ENCODE results near the gene EIF5B. TPM values are rescaled to one million over a fixed set of nuclear protein-coding genes. Genes with fewer than 3 reads are reported as not detected.
"Not testable (repeated sequence)": the region's sequence is repeated elsewhere in the genome, so short reads cannot be mapped to it uniquely, and the experiment has no call there.

EIF5B gene
- polyA plus RNA-seq, 2 donors = 25.9 to 27.2 TPM

- no peaks in the 10 kb centered on the region for H3K27me3 ChIP-seq (ENCODE audit: control insufficient read depth in 1 of 2, insufficient read depth in 2 of 2, low read length in 2 of 2)
- no peaks in the 10 kb centered on the region for H3K9me3 ChIP-seq (ENCODE audit: control insufficient read depth in 2 of 2, insufficient read depth in 1 of 2, low read depth in 1 of 2, low read length in 1 of 2)
- H3K36me3 ChIP-seq (ENCODE audit: control insufficient read depth in 2 of 2, insufficient read depth in 2 of 2, low read length in 1 of 2) = peaks cover 3 to 6% of the 10 kb centered on the region in 2 donors
- no peak overlapping the region for H3K27ac ChIP-seq (ENCODE audit: low read depth in 2 of 2, low read length in 1 of 2)
- H3K4me1 ChIP-seq (ENCODE audit: control insufficient read depth in 2 of 2, insufficient read depth in 2 of 2, low read length in 1 of 2) = no peaks in the 10 kb centered on the region
- WGBS, 2 donors = 66 to 67% methylated on average over 2 of the region's 2 CpGs
- H3K4me3 ChIP-seq (ENCODE audit: low read depth in 1 of 2, low read length in 2 of 2) = no peak overlapping the region
Measured at GRCh38 chr2:99365661-99366060, 28.5 kb downstream of the EIF5B start.

- H3K4me1 ChIP-seq (ENCODE audit: control insufficient read depth in 2 of 2, insufficient read depth in 2 of 2, low read length in 1 of 2); H3K4me3 ChIP-seq (ENCODE audit: low read depth in 1 of 2, low read length in 2 of 2); H3K27ac ChIP-seq (ENCODE audit: low read depth in 2 of 2, low read length in 1 of 2); H3K36me3 ChIP-seq (ENCODE audit: control insufficient read depth in 2 of 2, insufficient read depth in 2 of 2, low read length in 1 of 2); H3K27me3 ChIP-seq (ENCODE audit: control insufficient read depth in 1 of 2, insufficient read depth in 2 of 2, low read length in 2 of 2); H3K9me3 ChIP-seq (ENCODE audit: control insufficient read depth in 2 of 2, insufficient read depth in 1 of 2, low read depth in 1 of 2, low read length in 1 of 2): not testable (repeated sequence)
- WGBS, 2 donors = 96 to 98% methylated on average over 5 of the region's 5 CpGs
Measured at GRCh38 chr2:99368854-99369253, 31.7 kb downstream of the EIF5B start.

- Histone ChIP-seq H3K4me1 (ENCODE audit: control insufficient read depth in 2 of 2, insufficient read depth in 2 of 2, low read length in 1 of 2) (no peaks in the 10 kb centered on the region), H3K4me3 (ENCODE audit: low read depth in 1 of 2, low read length in 2 of 2) (no peak overlapping the region), H3K36me3 (ENCODE audit: control insufficient read depth in 2 of 2, insufficient read depth in 2 of 2, low read length in 1 of 2) (peaks cover 2 to 8% of the 10 kb centered on the region in 2 donors), H3K27me3 (ENCODE audit: control insufficient read depth in 1 of 2, insufficient read depth in 2 of 2, low read length in 2 of 2) (no peaks in the 10 kb centered on the region), H3K27ac (ENCODE audit: low read depth in 2 of 2, low read length in 1 of 2) (no peak overlapping the region), H3K9me3 (ENCODE audit: control insufficient read depth in 2 of 2, insufficient read depth in 1 of 2, low read depth in 1 of 2, low read length in 1 of 2) (peaks cover 0 to 2% of the 10 kb centered on the region in 2 donors)
- 96 to 97% methylated on average over 4 of the region's 4 CpGs for WGBS, 2 donors
Measured at GRCh38 chr2:99373144-99373543, 36.0 kb downstream of the EIF5B start.

- Histone ChIP-seq H3K27ac (ENCODE audit: low read depth in 2 of 2, low read length in 1 of 2) (no peak overlapping the region), H3K4me3 (ENCODE audit: low read depth in 1 of 2, low read length in 2 of 2) (no peak overlapping the region), H3K27me3 (ENCODE audit: control insufficient read depth in 1 of 2, insufficient read depth in 2 of 2, low read length in 2 of 2) (no peaks in the 10 kb centered on the region), H3K36me3 (ENCODE audit: control insufficient read depth in 2 of 2, insufficient read depth in 2 of 2, low read length in 1 of 2) (peaks cover 2 to 8% of the 10 kb centered on the region in 2 donors), H3K9me3 (ENCODE audit: control insufficient read depth in 2 of 2, insufficient read depth in 1 of 2, low read depth in 1 of 2, low read length in 1 of 2) (peaks cover 0 to 2% of the 10 kb centered on the region in 2 donors), H3K4me1 (ENCODE audit: control insufficient read depth in 2 of 2, insufficient read depth in 2 of 2, low read length in 1 of 2) (no peaks in the 10 kb centered on the region)
Measured at GRCh38 chr2:99374747-99375146, 37.6 kb downstream of the EIF5B start.

GRCh38 chr2:99376254-99376864, 39.2 kb downstream of the EIF5B start:
- WGBS, 2 donors = 85 to 91% methylated on average over 7 of the region's 7 CpGs
- Histone ChIP-seq H3K36me3 (ENCODE audit: control insufficient read depth in 2 of 2, insufficient read depth in 2 of 2, low read length in 1 of 2) (peaks cover 2 to 8% of the 10 kb centered on the region in 2 donors), H3K4me1 (ENCODE audit: control insufficient read depth in 2 of 2, insufficient read depth in 2 of 2, low read length in 1 of 2) (no peaks in the 10 kb centered on the region)

GRCh38 chr2:99377879-99378278, 40.7 kb downstream of the EIF5B start:
- Histone ChIP-seq H3K27me3 (ENCODE audit: control insufficient read depth in 1 of 2, insufficient read depth in 2 of 2, low read length in 2 of 2) (no peaks in the 10 kb centered on the region), H3K9me3 (ENCODE audit: control insufficient read depth in 2 of 2, insufficient read depth in 1 of 2, low read depth in 1 of 2, low read length in 1 of 2) (peaks cover 0 to 2% of the 10 kb centered on the region in 2 donors), H3K27ac (ENCODE audit: low read depth in 2 of 2, low read length in 1 of 2) (no peak overlapping the region), H3K36me3 (ENCODE audit: control insufficient read depth in 2 of 2, insufficient read depth in 2 of 2, low read length in 1 of 2) (peaks cover 2 to 8% of the 10 kb centered on the region in 2 donors), H3K4me3 (ENCODE audit: low read depth in 1 of 2, low read length in 2 of 2) (no peak overlapping the region), H3K4me1 (ENCODE audit: control insufficient read depth in 2 of 2, insufficient read depth in 2 of 2, low read length in 1 of 2) (no peaks in the 10 kb centered on the region)
- WGBS, 2 donors = 91 to 94% methylated on average over 1 of the region's 1 CpG

More at GRCh38 chr2:99376254-99376864, 39.2 kb downstream of the EIF5B start:
- Histone ChIP-seq H3K27me3 (ENCODE audit: control insufficient read depth in 1 of 2, insufficient read depth in 2 of 2, low read length in 2 of 2) (no peaks in the 10 kb centered on the region), H3K9me3 (ENCODE audit: control insufficient read depth in 2 of 2, insufficient read depth in 1 of 2, low read depth in 1 of 2, low read length in 1 of 2) (peaks cover 0 to 2% of the 10 kb centered on the region in 2 donors), H3K4me3 (ENCODE audit: low read depth in 1 of 2, low read length in 2 of 2) (no peak overlapping the region), H3K27ac (ENCODE audit: low read depth in 2 of 2, low read length in 1 of 2) (no peak overlapping the region)

GRCh38 chr2:99380376-99381010, 43.3 kb downstream of the EIF5B start:
- Histone ChIP-seq H3K4me3 (ENCODE audit: low read depth in 1 of 2, low read length in 2 of 2) (no peak overlapping the region), H3K36me3 (ENCODE audit: control insufficient read depth in 2 of 2, insufficient read depth in 2 of 2, low read length in 1 of 2) (peaks cover 0 to 8% of the 10 kb centered on the region in 2 donors), H3K4me1 (ENCODE audit: control insufficient read depth in 2 of 2, insufficient read depth in 2 of 2, low read length in 1 of 2) (no peaks in the 10 kb centered on the region), H3K27me3 (ENCODE audit: control insufficient read depth in 1 of 2, insufficient read depth in 2 of 2, low read length in 2 of 2) (no peaks in the 10 kb centered on the region), H3K27ac (ENCODE audit: low read depth in 2 of 2, low read length in 1 of 2) (no peak overlapping the region), H3K9me3 (ENCODE audit: control insufficient read depth in 2 of 2, insufficient read depth in 1 of 2, low read depth in 1 of 2, low read length in 1 of 2) (no peaks in the 10 kb centered on the region)
- 82 to 89% methylated on average over 3 of the region's 3 CpGs for WGBS, 2 donors

GRCh38 chr2:99382143-99382542, 45.0 kb downstream of the EIF5B start:
- 83 to 97% methylated on average over 2 of the region's 2 CpGs for WGBS, 2 donors
- Histone ChIP-seq H3K36me3 (ENCODE audit: control insufficient read depth in 2 of 2, insufficient read depth in 2 of 2, low read length in 1 of 2) (peaks cover 3 to 5% of the 10 kb centered on the region in 2 donors), H3K9me3 (ENCODE audit: control insufficient read depth in 2 of 2, insufficient read depth in 1 of 2, low read depth in 1 of 2, low read length in 1 of 2) (no peaks in the 10 kb centered on the region), H3K27me3 (ENCODE audit: control insufficient read depth in 1 of 2, insufficient read depth in 2 of 2, low read length in 2 of 2) (no peaks in the 10 kb centered on the region), H3K4me1 (ENCODE audit: control insufficient read depth in 2 of 2, insufficient read depth in 2 of 2, low read length in 1 of 2) (no peaks in the 10 kb centered on the region), H3K27ac (ENCODE audit: low read depth in 2 of 2, low read length in 1 of 2) (no peak overlapping the region), H3K4me3 (ENCODE audit: low read depth in 1 of 2, low read length in 2 of 2) (no peak overlapping the region)

GRCh38 chr2:99386011-99386410, 48.8 kb downstream of the EIF5B start:
- Histone ChIP-seq H3K4me3 (ENCODE audit: low read depth in 1 of 2, low read length in 2 of 2) (no peak overlapping the region), H3K27me3 (ENCODE audit: control insufficient read depth in 1 of 2, insufficient read depth in 2 of 2, low read length in 2 of 2) (no peaks in the 10 kb centered on the region), H3K9me3 (ENCODE audit: control insufficient read depth in 2 of 2, insufficient read depth in 1 of 2, low read depth in 1 of 2, low read length in 1 of 2) (no peaks in the 10 kb centered on the region), H3K27ac (ENCODE audit: low read depth in 2 of 2, low read length in 1 of 2) (no peak overlapping the region), H3K4me1 (ENCODE audit: control insufficient read depth in 2 of 2, insufficient read depth in 2 of 2, low read length in 1 of 2) (no peaks in the 10 kb centered on the region), H3K36me3 (ENCODE audit: control insufficient read depth in 2 of 2, insufficient read depth in 2 of 2, low read length in 1 of 2) (peaks cover 4 to 8% of the 10 kb centered on the region in 2 donors)
- 97% methylated on average over 2 of the region's 2 CpGs for WGBS, 2 donors

GRCh38 chr2:99388892-99389291, 51.7 kb downstream of the EIF5B start:
- WGBS, 2 donors = 74 to 81% methylated on average over 2 of the region's 2 CpGs
- Histone ChIP-seq H3K27me3 (ENCODE audit: control insufficient read depth in 1 of 2, insufficient read depth in 2 of 2, low read length in 2 of 2) (no peaks in the 10 kb centered on the region), H3K4me3 (ENCODE audit: low read depth in 1 of 2, low read length in 2 of 2) (no peak overlapping the region), H3K27ac (ENCODE audit: low read depth in 2 of 2, low read length in 1 of 2) (no peak overlapping the region), H3K4me1 (ENCODE audit: control insufficient read depth in 2 of 2, insufficient read depth in 2 of 2, low read length in 1 of 2) (no peaks in the 10 kb centered on the region), H3K9me3 (ENCODE audit: control insufficient read depth in 2 of 2, insufficient read depth in 1 of 2, low read depth in 1 of 2, low read length in 1 of 2) (no peaks in the 10 kb centered on the region), H3K36me3 (ENCODE audit: control insufficient read depth in 2 of 2, insufficient read depth in 2 of 2, low read length in 1 of 2) (peaks cover 4 to 10% of the 10 kb centered on the region in 2 donors)
